IPS DF 6.9 (cell line): ENCODE data around the gene LOXL3.

Source experiments
- DNase-seq: peaks from one replicate; pipeline ENCODE4 v3.0.0-alpha.2; 2013; ENCODE audit warnings: low read depth, low spot score
- H3K27ac ChIP-seq: one replicate; pipeline ENCODE4 v1.5.1; 2013; ENCODE audit warnings: low read length, control low read depth
- H3K27me3 ChIP-seq: 2 replicates; pipeline ENCODE4 v1.6.1; 2013; ENCODE audit warnings: mild to moderate bottlenecking, low read length; ENCODE audit not compliant: control insufficient read depth, insufficient read depth
- H3K36me3 ChIP-seq: 2 replicates; pipeline ENCODE4 v1.6.1; 2013; ENCODE audit warnings: low read length; ENCODE audit not compliant: control insufficient read depth, insufficient read depth
- H3K4me1 ChIP-seq: 2 replicates; pipeline ENCODE4 v1.6.1; 2013; ENCODE audit warnings: low read length; ENCODE audit not compliant: control insufficient read depth, insufficient read depth
- H3K4me3 ChIP-seq: 2 replicates; pipeline ENCODE4 v1.5.1; 2013; ENCODE audit warnings: mild to moderate bottlenecking, low read length
- H3K9me3 ChIP-seq: 2 replicates; pipeline ENCODE4 v1.6.1; 2013; ENCODE audit warnings: low read length, inconsistent platforms; ENCODE audit not compliant: control insufficient read depth, insufficient read depth
- WGBS: extraction: QIAGEN DNeasy Blood & Tissue Kit; methylation state at CpG from one replicate; pipeline ENCODE4 v1.1.7; 2013; ENCODE audit warnings: mixed read lengths, missing lambda C conversion rate; ENCODE audit not compliant: insufficient read length, insufficient coverage; 5-methylcytosine and 5-hydroxymethylcytosine counted together

LOXL3 gene

GRCh38 chr2:74498500-74499266 lies 55.1 kb downstream of the LOXL3 start:
- Histone ChIP-seq H3K4me3 (peak overlapping the region; percentile 54; the same call in 1 of the 2 replicates), H3K4me1 (peaks cover 2% of the 10 kb centered on the region; the same call in 1 of the 2 replicates), H3K27ac (no peak overlapping the region), H3K27me3 (peaks cover 78% of the 10 kb centered on the region), H3K9me3 (no peaks in the 10 kb centered on the region), H3K36me3 (no peaks in the 10 kb centered on the region)
- WGBS, result no CpG with 5 or more reads among the region's 41 CpGs
- no peak for DNase-seq

- H3K9me3 ChIP-seq, result no peaks in the 10 kb centered on the region
- peaks cover 2% of the 10 kb centered on the region; the same call in 1 of the 2 replicates for H3K4me1 ChIP-seq
- H3K4me3 ChIP-seq, result peak overlapping the region; percentile 54; the same call in 1 of the 2 replicates
- H3K27me3 ChIP-seq, result peaks cover 71% of the 10 kb centered on the region
- no peak overlapping the region for H3K27ac ChIP-seq
- peaks cover 2% of the 10 kb centered on the region; the same call in 1 of the 2 replicates for H3K36me3 ChIP-seq
- WGBS, result no CpG with 5 or more reads among the region's 61 CpGs
- no peak for DNase-seq
Measured at GRCh38 chr2:74497777-74498499, 55.8 kb downstream of the LOXL3 start.

GRCh38 chr2:74496997-74497776 lies 56.6 kb downstream of the LOXL3 start:
- Histone ChIP-seq H3K27me3 (peaks cover 63% of the 10 kb centered on the region), H3K4me1 (peaks cover 2% of the 10 kb centered on the region; the same call in 1 of the 2 replicates), H3K36me3 (peaks cover 9% of the 10 kb centered on the region), H3K9me3 (no peaks in the 10 kb centered on the region), H3K27ac (no peak overlapping the region), H3K4me3 (peak overlapping the region; percentile 54; the same call in 1 of the 2 replicates)
- no CpG with 5 or more reads among the region's 19 CpGs for WGBS
- no peak for DNase-seq

- H3K36me3 ChIP-seq, result peaks cover 21% of the 10 kb centered on the region
- DNase-seq, result no peak
- peaks cover 46% of the 10 kb centered on the region for H3K27me3 ChIP-seq
- H3K4me3 ChIP-seq, result no peak overlapping the region
- H3K9me3 ChIP-seq, result no peaks in the 10 kb centered on the region
- H3K4me1 ChIP-seq, result no peaks in the 10 kb centered on the region
- H3K27ac ChIP-seq, result no peak overlapping the region
- no CpG with 5 or more reads among the region's 1 CpG for WGBS
Measured at GRCh38 chr2:74495440-74495839, 58.3 kb downstream of the LOXL3 start.

GRCh38 chr2:74493546-74493945 lies 60.2 kb downstream of the LOXL3 start:
- H3K27me3 ChIP-seq, result peaks cover 28% of the 10 kb centered on the region
- WGBS, result no CpG with 5 or more reads among the region's 3 CpGs
- no peaks in the 10 kb centered on the region for H3K4me1 ChIP-seq
- DNase-seq, result no peak
- H3K4me3 ChIP-seq, result no peak overlapping the region
- H3K36me3 ChIP-seq, result peaks cover 24% of the 10 kb centered on the region
- no peaks in the 10 kb centered on the region for H3K9me3 ChIP-seq
- no peak overlapping the region for H3K27ac ChIP-seq

GRCh38 chr2:74491648-74492544 lies 61.8 kb downstream of the LOXL3 start:
- peaks cover 24% of the 10 kb centered on the region for H3K36me3 ChIP-seq

GRCh38 chr2:74489906-74490305 lies 63.8 kb downstream of the LOXL3 start:
- Histone ChIP-seq H3K36me3 (peaks cover 24% of the 10 kb centered on the region), H3K27ac (no peak overlapping the region), H3K27me3 (no peaks in the 10 kb centered on the region), H3K4me3 (no peak overlapping the region), H3K4me1 (no peaks in the 10 kb centered on the region), H3K9me3 (no peaks in the 10 kb centered on the region)
- DNase-seq, result no peak
- WGBS, result no CpG with 5 or more reads among the region's 9 CpGs

More at GRCh38 chr2:74491648-74492544, 61.8 kb downstream of the LOXL3 start:
- H3K9me3 ChIP-seq, result no peaks in the 10 kb centered on the region
- H3K4me1 ChIP-seq, result no peaks in the 10 kb centered on the region
- no peak for DNase-seq
- H3K4me3 ChIP-seq, result no peak overlapping the region
- H3K27me3 ChIP-seq, result peaks cover 12% of the 10 kb centered on the region
- no CpG with 5 or more reads among the region's 12 CpGs for WGBS
- H3K27ac ChIP-seq, result no peak overlapping the region

GRCh38 chr2:74488643-74489481 lies 64.9 kb downstream of the LOXL3 start:
- Histone ChIP-seq H3K4me1 (no peaks in the 10 kb centered on the region), H3K36me3 (peaks cover 24% of the 10 kb centered on the region), H3K9me3 (no peaks in the 10 kb centered on the region), H3K27ac (no peak overlapping the region), H3K4me3 (no peak overlapping the region), H3K27me3 (no peaks in the 10 kb centered on the region)
- DNase-seq, result no peak
- no CpG with 5 or more reads among the region's 9 CpGs for WGBS

- H3K27ac ChIP-seq, result no peak overlapping the region
- peaks cover 6% of the 10 kb centered on the region for H3K4me1 ChIP-seq
- H3K27me3 ChIP-seq, result no peaks in the 10 kb centered on the region
- no CpG with 5 or more reads among the region's 2 CpGs for WGBS
- peaks cover 6% of the 10 kb centered on the region; the same call in 1 of the 2 replicates for H3K36me3 ChIP-seq
- no peak overlapping the region for H3K4me3 ChIP-seq
- H3K9me3 ChIP-seq, result no peaks in the 10 kb centered on the region
- no peak for DNase-seq
Measured at GRCh38 chr2:74486141-74486540, 67.6 kb downstream of the LOXL3 start.
